ENCODE results near the gene P2RX2. TPM values are rescaled to one million over a fixed set of nuclear protein-coding genes. Genes with fewer than 3 reads are reported as not detected.

The P2RX2 gene
- total and polyA plus RNA-seq, 2 experiments from 2014 or later: 1.1 to 1.7 TPM

DNA sequence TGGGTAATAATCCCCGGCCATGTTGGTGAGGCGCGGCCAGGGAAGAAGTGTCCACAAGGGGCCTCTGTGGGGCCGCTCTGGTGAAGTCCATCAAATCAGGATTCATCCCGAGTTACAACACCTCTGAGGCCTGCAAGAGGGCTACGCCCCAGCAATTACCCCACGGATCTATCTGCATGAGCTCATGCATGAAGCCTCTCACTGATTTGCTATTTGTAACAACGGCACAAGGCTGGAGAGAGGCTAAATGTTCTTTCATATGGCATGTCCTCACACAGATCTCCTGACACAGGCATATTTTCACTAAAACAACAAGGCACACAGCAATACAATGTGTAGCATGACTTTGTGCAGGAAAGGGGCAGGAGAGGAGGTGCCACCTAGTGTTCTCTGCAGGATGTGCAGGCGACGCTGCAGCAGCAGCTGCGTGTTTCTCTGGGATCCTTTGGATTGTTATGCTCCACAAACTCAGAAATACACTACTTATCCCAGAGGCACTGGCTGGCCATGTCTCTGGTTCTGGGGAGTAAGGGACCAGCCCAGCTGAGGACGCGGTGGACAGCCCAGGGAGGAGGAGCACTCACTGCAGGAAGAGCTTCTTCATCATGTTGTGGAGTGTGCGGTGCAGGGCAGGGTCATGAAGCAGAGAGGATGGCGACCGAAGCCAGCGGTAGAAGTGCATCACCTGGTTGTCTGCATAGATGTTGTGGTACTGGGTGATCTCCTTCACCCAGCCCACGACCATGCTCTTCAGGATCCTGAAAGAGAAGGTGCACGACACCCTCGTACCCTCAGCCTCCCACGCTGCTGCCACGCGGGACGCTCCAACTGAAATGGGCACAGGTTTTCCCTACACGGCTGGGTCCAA is 20.2 kb downstream of the P2RX2 start:
- H3K27me3 Mint-ChIP-seq (ENCODE audit: insufficient read depth, low read depth, poor library complexity): peaks cover 20% of the 10 kb centered on the region
- no peak overlapping the region for H3K27ac Mint-ChIP-seq

DNA sequence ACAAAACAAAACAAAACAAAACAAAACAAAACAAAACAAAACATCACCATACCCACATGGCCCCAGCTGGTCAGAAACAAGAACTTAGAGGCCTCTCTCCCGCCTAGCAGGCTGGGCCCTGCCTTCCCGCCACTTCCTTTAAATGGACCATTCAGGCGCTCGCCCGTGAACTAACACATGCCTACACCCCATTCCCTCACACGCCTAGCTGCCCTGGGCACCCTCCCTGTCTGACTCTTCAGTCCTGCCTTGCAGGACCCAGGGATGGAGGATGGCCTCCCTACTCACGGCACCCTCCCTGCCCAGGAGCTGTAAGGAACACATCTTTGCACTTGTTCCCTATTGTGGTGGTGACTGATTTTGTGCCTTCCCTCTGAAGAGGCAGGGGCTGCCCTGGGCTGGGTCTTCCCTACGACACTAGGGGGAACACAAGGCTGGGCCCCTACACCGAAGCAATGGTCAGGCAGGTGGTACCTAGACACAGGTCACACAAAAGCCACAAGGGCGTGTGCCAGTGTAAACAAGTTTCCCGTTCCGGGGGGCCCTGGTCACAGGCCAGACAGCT is 21.5 kb downstream of the P2RX2 start:
- H3K4me1 Mint-ChIP-seq: no peaks in the 10 kb centered on the region
- Histone ChIP-seq H3F3A (replicated peaks; ENCODE audit: low read depth) (peaks cover 11% of the 10 kb centered on the region; the same call in 1 of the 2 replicates), H3K27ac (ENCODE audit: low read depth) (no peak overlapping the region), H3K4me3 (no peak overlapping the region), H3K4me1 (ENCODE audit: insufficient read depth) (no peaks in the 10 kb centered on the region), H2AFZ (no peak overlapping the region), H3K4me2 (no peak overlapping the region), H3K79me2 (replicated peaks; ENCODE audit: insufficient read depth) (no peaks in the 10 kb centered on the region), H3K9me2 (ENCODE audit: insufficient read depth) (no peaks in the 10 kb centered on the region), H3K36me3 (ENCODE audit: insufficient read depth) (peaks cover 24% of the 10 kb centered on the region), H3K27me3 (ENCODE audit: insufficient read depth) (no peaks in the 10 kb centered on the region), H4K20me1 (replicated peaks; ENCODE audit: insufficient read depth) (peaks cover 21% of the 10 kb centered on the region)
- H3K36me3 Mint-ChIP-seq (ENCODE audit: low read depth): peaks cover 82% of the 10 kb centered on the region
- H3K9me3 Mint-ChIP-seq: no peaks in the 10 kb centered on the region
- H3K27ac Mint-ChIP-seq: no peak overlapping the region; the same call in 1 of the 2 replicates
- H3K27me3 Mint-ChIP-seq (ENCODE audit: insufficient read depth, low read depth, poor library complexity): peaks cover 14% of the 10 kb centered on the region
- no peak overlapping the region for H3K4me3 Mint-ChIP-seq
- DNase-seq (ENCODE audit: low spot score) (no peak), ATAC-seq (no peak)
- TF ChIP-seq POLR2AphosphoS5 (IDR thresholded peaks at IDR 0.05; ENCODE audit: low read depth) (no peak), STAT1 (IDR thresholded peaks at IDR 0.05; ENCODE audit: unreplicated experiment) (no peak), JUNB (IDR thresholded peaks at IDR 0.05; ENCODE audit: unreplicated experiment) (no peak), CREB1 (CRISPR knock-in tag; IDR thresholded peaks at IDR 0.05; ENCODE audit: low read depth) (no peak), ZNF331 (CRISPR knock-in tag; IDR thresholded peaks at IDR 0.05; ENCODE audit: low read depth) (no peak), NANOG (IDR thresholded peaks at IDR 0.05; ENCODE audit: borderline replicate concordance) (no peak), EZH2 (IDR thresholded peaks at IDR 0.05; ENCODE audit: low read depth, unreplicated experiment) (no peak), ZNF114 (CRISPR knock-in tag; IDR thresholded peaks at IDR 0.05) (no peak), EZH2phosphoT487 (IDR thresholded peaks at IDR 0.05; ENCODE audit: unreplicated experiment) (no peak)
- TF ChIP-seq, protein P1, sequence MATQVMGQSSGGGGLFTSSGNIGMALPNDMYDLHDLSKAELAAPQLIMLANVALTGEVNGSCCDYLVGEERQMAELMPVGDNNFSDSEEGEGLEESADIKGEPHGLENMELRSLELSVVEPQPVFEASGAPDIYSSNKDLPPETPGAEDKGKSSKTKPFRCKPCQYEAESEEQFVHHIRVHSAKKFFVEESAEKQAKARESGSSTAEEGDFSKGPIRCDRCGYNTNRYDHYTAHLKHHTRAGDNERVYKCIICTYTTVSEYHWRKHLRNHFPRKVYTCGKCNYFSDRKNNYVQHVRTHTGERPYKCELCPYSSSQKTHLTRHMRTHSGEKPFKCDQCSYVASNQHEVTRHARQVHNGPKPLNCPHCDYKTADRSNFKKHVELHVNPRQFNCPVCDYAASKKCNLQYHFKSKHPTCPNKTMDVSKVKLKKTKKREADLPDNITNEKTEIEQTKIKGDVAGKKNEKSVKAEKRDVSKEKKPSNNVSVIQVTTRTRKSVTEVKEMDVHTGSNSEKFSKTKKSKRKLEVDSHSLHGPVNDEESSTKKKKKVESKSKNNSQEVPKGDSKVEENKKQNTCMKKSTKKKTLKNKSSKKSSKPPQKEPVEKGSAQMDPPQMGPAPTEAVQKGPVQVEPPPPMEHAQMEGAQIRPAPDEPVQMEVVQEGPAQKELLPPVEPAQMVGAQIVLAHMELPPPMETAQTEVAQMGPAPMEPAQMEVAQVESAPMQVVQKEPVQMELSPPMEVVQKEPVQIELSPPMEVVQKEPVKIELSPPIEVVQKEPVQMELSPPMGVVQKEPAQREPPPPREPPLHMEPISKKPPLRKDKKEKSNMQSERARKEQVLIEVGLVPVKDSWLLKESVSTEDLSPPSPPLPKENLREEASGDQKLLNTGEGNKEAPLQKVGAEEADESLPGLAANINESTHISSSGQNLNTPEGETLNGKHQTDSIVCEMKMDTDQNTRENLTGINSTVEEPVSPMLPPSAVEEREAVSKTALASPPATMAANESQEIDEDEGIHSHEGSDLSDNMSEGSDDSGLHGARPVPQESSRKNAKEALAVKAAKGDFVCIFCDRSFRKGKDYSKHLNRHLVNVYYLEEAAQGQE (IDR thresholded peaks at IDR 0.05; ENCODE audit: unreplicated experiment): no peak
- TF ChIP-seq, protein P2, sequence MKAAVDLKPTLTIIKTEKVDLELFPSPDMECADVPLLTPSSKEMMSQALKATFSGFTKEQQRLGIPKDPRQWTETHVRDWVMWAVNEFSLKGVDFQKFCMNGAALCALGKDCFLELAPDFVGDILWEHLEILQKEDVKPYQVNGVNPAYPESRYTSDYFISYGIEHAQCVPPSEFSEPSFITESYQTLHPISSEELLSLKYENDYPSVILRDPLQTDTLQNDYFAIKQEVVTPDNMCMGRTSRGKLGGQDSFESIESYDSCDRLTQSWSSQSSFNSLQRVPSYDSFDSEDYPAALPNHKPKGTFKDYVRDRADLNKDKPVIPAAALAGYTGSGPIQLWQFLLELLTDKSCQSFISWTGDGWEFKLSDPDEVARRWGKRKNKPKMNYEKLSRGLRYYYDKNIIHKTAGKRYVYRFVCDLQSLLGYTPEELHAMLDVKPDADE (IDR thresholded peaks at IDR 0.05): no peak
- TF ChIP-seq, protein P3, sequence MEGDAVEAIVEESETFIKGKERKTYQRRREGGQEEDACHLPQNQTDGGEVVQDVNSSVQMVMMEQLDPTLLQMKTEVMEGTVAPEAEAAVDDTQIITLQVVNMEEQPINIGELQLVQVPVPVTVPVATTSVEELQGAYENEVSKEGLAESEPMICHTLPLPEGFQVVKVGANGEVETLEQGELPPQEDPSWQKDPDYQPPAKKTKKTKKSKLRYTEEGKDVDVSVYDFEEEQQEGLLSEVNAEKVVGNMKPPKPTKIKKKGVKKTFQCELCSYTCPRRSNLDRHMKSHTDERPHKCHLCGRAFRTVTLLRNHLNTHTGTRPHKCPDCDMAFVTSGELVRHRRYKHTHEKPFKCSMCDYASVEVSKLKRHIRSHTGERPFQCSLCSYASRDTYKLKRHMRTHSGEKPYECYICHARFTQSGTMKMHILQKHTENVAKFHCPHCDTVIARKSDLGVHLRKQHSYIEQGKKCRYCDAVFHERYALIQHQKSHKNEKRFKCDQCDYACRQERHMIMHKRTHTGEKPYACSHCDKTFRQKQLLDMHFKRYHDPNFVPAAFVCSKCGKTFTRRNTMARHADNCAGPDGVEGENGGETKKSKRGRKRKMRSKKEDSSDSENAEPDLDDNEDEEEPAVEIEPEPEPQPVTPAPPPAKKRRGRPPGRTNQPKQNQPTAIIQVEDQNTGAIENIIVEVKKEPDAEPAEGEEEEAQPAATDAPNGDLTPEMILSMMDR (conservative IDR thresholded peaks at IDR 0.05; ENCODE audit: low read depth in 2 of 2): no peak

More for the DNA sequence above, 20.2 kb downstream of the P2RX2 start:
- Mint-ChIP-seq H3K9me3 (no peaks in the 10 kb centered on the region), H3K36me3 (ENCODE audit: low read depth) (peaks cover 92% of the 10 kb centered on the region), H3K4me1 (no peaks in the 10 kb centered on the region), H3K4me3 (no peak overlapping the region)
- H3K27me3 ChIP-seq (ENCODE audit: insufficient read depth): no peaks in the 10 kb centered on the region
- peaks cover 28% of the 10 kb centered on the region for H4K20me1 ChIP-seq (replicated peaks; ENCODE audit: insufficient read depth)
- H3K79me2 ChIP-seq (replicated peaks; ENCODE audit: insufficient read depth): no peaks in the 10 kb centered on the region
- H2AFZ ChIP-seq: no peak overlapping the region
- no peaks in the 10 kb centered on the region for H3K9me2 ChIP-seq (ENCODE audit: insufficient read depth)
- TF ChIP-seq STAT1 (IDR thresholded peaks at IDR 0.05; ENCODE audit: unreplicated experiment): no peak
- TF ChIP-seq, protein P3 (conservative IDR thresholded peaks at IDR 0.05; ENCODE audit: low read depth in 2 of 2): peak; percentile 72 to 74
- no peak for TF ChIP-seq JUNB (IDR thresholded peaks at IDR 0.05; ENCODE audit: unreplicated experiment)
- no peak overlapping the region for H3K4me3 ChIP-seq
- H3K4me2 ChIP-seq: no peak overlapping the region
- H3F3A ChIP-seq (replicated peaks; ENCODE audit: low read depth): peaks cover 11% of the 10 kb centered on the region; the same call in 1 of the 2 replicates
- H3K36me3 ChIP-seq (ENCODE audit: insufficient read depth): peaks cover 26% of the 10 kb centered on the region
- DNase-seq (ENCODE audit: low spot score): peak; percentile 67
- ATAC-seq: peak; percentile 75
- no peaks in the 10 kb centered on the region for H3K4me1 ChIP-seq (ENCODE audit: insufficient read depth)
- H3K27ac ChIP-seq (ENCODE audit: low read depth): 0 out of 2 replicates have a peak overlapping the region, but pooled peaks have one; percentile 50
